ENCODE measurements around the gene FES. TPM values are rescaled to one million over a fixed set of nuclear protein-coding genes. Genes with fewer than 3 reads are reported as not detected.
"Not testable (repeated sequence)": the region's sequence is repeated elsewhere in the genome, so short reads cannot be mapped to it uniquely, and the experiment has no call there.

FES gene
- polyA plus RNA-seq, 1 donor from 2014 or later = not detected

DNA sequence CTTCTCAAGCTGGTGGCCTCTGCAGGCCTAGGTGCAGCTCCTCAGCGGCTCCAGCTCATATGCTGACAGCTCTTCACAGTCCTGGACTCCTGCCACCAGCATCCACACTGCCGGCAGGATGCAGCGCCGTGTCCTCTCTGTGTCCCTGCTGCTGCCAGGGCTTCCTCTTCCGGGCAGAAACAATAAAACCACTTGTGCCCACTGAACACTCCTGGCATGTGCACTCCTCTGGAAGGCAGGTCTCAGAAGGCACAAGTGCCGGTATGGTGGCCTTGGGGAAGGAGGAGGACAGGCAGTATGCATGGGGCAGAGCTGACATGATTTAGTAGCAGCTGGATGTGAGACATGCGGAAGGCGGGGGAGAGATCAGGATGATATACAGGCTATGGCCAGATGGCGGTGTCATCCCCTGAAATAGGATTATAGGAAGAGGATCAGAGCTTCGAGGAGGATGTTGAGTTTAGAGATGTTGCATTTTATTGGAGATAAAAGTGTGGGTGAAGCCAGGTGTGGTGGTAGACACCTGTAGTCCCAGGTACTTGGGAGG, 11.3 kb downstream of the FES start:
- H3K27ac ChIP-seq (ENCODE audit: low read length) = no peak overlapping the region

DNA sequence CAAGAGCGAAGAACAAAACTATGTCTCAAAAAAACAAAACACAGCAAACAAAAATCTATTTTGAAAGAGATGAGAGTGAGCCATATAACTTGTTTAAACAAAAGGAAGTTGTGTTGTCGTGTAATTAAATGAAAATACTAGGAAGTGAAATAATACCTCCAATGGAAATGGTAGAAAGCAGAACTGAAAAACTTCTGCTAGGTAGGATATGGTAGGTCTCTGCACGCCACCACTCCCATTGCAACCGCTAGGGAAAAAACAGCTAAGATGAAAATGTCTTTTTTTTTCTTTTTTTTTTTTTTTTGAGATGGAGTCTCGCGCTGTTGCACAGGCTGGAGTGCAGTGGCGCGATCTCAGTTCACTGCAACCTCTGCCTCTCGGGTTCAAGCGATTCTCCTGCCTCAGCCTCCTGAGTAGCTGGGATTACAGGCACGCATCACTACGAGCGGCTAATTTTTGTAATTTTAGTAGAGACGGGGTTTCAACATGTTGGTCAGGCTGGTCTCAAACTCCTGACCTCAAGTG, 12.9 kb downstream of the FES start:
- not testable (repeated sequence) for H3K27ac ChIP-seq (ENCODE audit: low read length); H3K4me3 ChIP-seq (ENCODE audit: low read length)

More for the DNA sequence above, 11.3 kb downstream of the FES start:
- no peak overlapping the region for H3K4me3 ChIP-seq (ENCODE audit: low read length)
- no peaks in the 10 kb centered on the region for H3K9me3 ChIP-seq (ENCODE audit: low read length)
- H3K4me2 ChIP-seq (ENCODE audit: low read length) = no peak overlapping the region
- H3K79me2 ChIP-seq (replicated peaks; ENCODE audit: insufficient read depth, low read length) = no peaks in the 10 kb centered on the region
- no peak overlapping the region for H3K9ac ChIP-seq (ENCODE audit: low read length)
- H4K20me1 ChIP-seq (ENCODE audit: insufficient read depth) = no peaks in the 10 kb centered on the region
- no peaks in the 10 kb centered on the region for H3K27me3 ChIP-seq (ENCODE audit: insufficient read depth, low read depth, low read length)
- no peaks in the 10 kb centered on the region for H3K9me2 ChIP-seq (ENCODE audit: insufficient read depth, low read length)
- TF ChIP-seq EP300 (conservative IDR thresholded peaks at IDR 0.05; ENCODE audit: poor library complexity, severe bottlenecking) (no peak), EZH2 (IDR thresholded peaks at IDR 0.05; ENCODE audit: borderline replicate concordance, insufficient read depth, low read length, poor library complexity, severe bottlenecking) (no peak), RAD21 (conservative IDR thresholded peaks at IDR 0.05) (no peak), TAF1 (IDR thresholded peaks at IDR 0.05; ENCODE audit: low read depth) (no peak), SMC3 (conservative IDR thresholded peaks at IDR 0.05; ENCODE audit: poor library complexity) (no peak), CTCF (IDR thresholded peaks at IDR 0.05; ENCODE audit: poor library complexity, severe bottlenecking) (peak; percentile 43), REST (IDR thresholded peaks at IDR 0.05; ENCODE audit: borderline replicate concordance) (no peak), POLR2AphosphoS5 (IDR thresholded peaks at IDR 0.05) (no peak)
- no peaks in the 10 kb centered on the region for H3K36me3 ChIP-seq (ENCODE audit: insufficient read depth, low read length)
- H2AFZ ChIP-seq (ENCODE audit: low read depth, low read length) = no peak overlapping the region
- H3F3A ChIP-seq (ENCODE audit: insufficient read depth, low read length, poor library complexity, severe bottlenecking) = no peaks in the 10 kb centered on the region

More for the DNA sequence above, 12.9 kb downstream of the FES start:
- not testable (repeated sequence) for H4K20me1 ChIP-seq (ENCODE audit: insufficient read depth); H3K9me3 ChIP-seq (ENCODE audit: low read length); H3K36me3 ChIP-seq (ENCODE audit: insufficient read depth, low read length); H2AFZ ChIP-seq (ENCODE audit: low read depth, low read length); H3K27me3 ChIP-seq (ENCODE audit: insufficient read depth, low read depth, low read length); H3K9ac ChIP-seq (ENCODE audit: low read length); H3K4me2 ChIP-seq (ENCODE audit: low read length); H3F3A ChIP-seq (ENCODE audit: insufficient read depth, low read length, poor library complexity, severe bottlenecking); H3K79me2 ChIP-seq (replicated peaks; ENCODE audit: insufficient read depth, low read length); H3K9me2 ChIP-seq (ENCODE audit: insufficient read depth, low read length)
